Fibroblast of lung (primary cell): Measurements from ENCODE around the gene BCCIP.

Experiments used
- CTCF ChIP-seq, 2 donors: IDR thresholded peaks in 1 of 2; conservative IDR thresholded peaks in 1 of 2; 1 replicate in 1 of 2; 2 replicates in 1 of 2; pipeline ENCODE4 v1.5.1; 2011 to 2012; ENCODE audit warnings: low read length in 2 of 2, control low read depth in 1 of 2, inconsistent platforms in 1 of 2, low read depth in 1 of 2, mild to moderate bottlenecking in 1 of 2
- EZH2 ChIP-seq: IDR thresholded peaks from 2 replicates; pipeline ENCODE4 v1.5.1; 2012; ENCODE audit warnings: low read length, control low read depth, mild to moderate bottlenecking; ENCODE audit errors: missing control alignments

GRCh38 chr10:125802739-125803138, 20.6 kb upstream of the BCCIP start:
- no peak for TF ChIP-seq CTCF (conservative IDR thresholded peaks at IDR 0.05 in 1 of 2, IDR thresholded peaks at IDR 0.05 in 1 of 2; ENCODE audit: low read depth in 1 of 2, low read length in 2 of 2)
- TF ChIP-seq EZH2: no peak
